Keratinocyte (primary cell): Measurements from ENCODE around the gene RPAIN. TPM values are rescaled to one million over a fixed set of nuclear protein-coding genes. Genes with fewer than 3 reads are reported as not detected.

ENCODE experiments used
- DNase-seq: peaks from one replicate; pipeline ENCODE4 v3.0.0-alpha.2; 2011; ENCODE audit warnings: low read depth, missing footprints, low spot score
- FAIRE-seq: peaks from 2 replicates; lab custom pipeline; 2011; peaks lifted over from hg19 to GRCh38; lab: Jason Lieb, UNC
- H2AFZ ChIP-seq: 2 replicates; pipeline ENCODE4 v1.6.0; 2012; ENCODE audit warnings: low read length, control low read depth, inconsistent platforms; ENCODE audit not compliant: control insufficient read depth
- H3K27ac ChIP-seq: 2 replicates; pipeline ENCODE4 v1.5.1; 2011; ENCODE audit warnings: low read length; ENCODE audit not compliant: control insufficient read depth, insufficient read depth
- H3K27me3 ChIP-seq: 3 replicates; pipeline ENCODE4 v1.6.0; 2011; ENCODE audit warnings: low read length; ENCODE audit not compliant: control insufficient read depth, insufficient read depth; ENCODE audit errors: extremely low read depth
- H3K36me3 ChIP-seq, 2 experiments: 2 replicates in 1 of 2; 3 replicates in 1 of 2; pipeline ENCODE4 v1.5.1; 2011; ENCODE audit warnings: low read length in 2 of 2, mild to moderate bottlenecking in 1 of 2; ENCODE audit not compliant: control insufficient read depth in 2 of 2, insufficient read depth in 2 of 2; ENCODE audit errors: extremely low read depth in 1 of 2
- H3K4me1 ChIP-seq: 3 replicates; pipeline ENCODE4 v1.5.1; 2011; ENCODE audit warnings: low read length; ENCODE audit not compliant: control insufficient read depth, insufficient read depth; ENCODE audit errors: extremely low read depth
- H3K4me2 ChIP-seq: 3 replicates; pipeline ENCODE4 v1.6.0; 2011; ENCODE audit warnings: low read depth, low read length; ENCODE audit not compliant: control insufficient read depth, insufficient read depth; ENCODE audit errors: extremely low read depth
- H3K4me3 ChIP-seq, 3 experiments: fragments of 200-600 bp in 1 of 3; sonication (generic) in 1 of 3; 2 replicates in 2 of 3; 3 replicates in 1 of 3; pipeline ENCODE4 v1.5.1; 2011 to 2016; ENCODE audit warnings: low read length in 3 of 3, mild to moderate bottlenecking in 3 of 3, control low read depth in 2 of 3, inconsistent platforms in 1 of 3, low read depth in 1 of 3, mixed read lengths in 1 of 3, mixed run types in 1 of 3, moderate library complexity in 1 of 3; ENCODE audit not compliant: control insufficient read depth in 2 of 3, insufficient read depth in 2 of 3; ENCODE audit errors: extremely low read depth in 1 of 3
- H3K79me2 ChIP-seq: 2 replicates; pipeline ENCODE4 v1.6.0; 2012; ENCODE audit warnings: low read length; ENCODE audit not compliant: control insufficient read depth, insufficient read depth
- H3K9ac ChIP-seq: 3 replicates; pipeline ENCODE4 v1.6.0; 2011; ENCODE audit warnings: low read length; ENCODE audit not compliant: control insufficient read depth, insufficient read depth; ENCODE audit errors: extremely low read depth
- H3K9me1 ChIP-seq: 3 replicates; pipeline ENCODE4 v1.6.0; 2011; ENCODE audit warnings: low read length; ENCODE audit not compliant: control insufficient read depth, insufficient read depth; ENCODE audit errors: extremely low read depth
- H3K9me3 ChIP-seq: 2 replicates; pipeline ENCODE4 v1.5.1; 2012; ENCODE audit warnings: low read depth, low read length; ENCODE audit not compliant: control insufficient read depth
- H4K20me1 ChIP-seq: 3 replicates; pipeline ENCODE4 v1.6.0; 2011; ENCODE audit warnings: low read length; ENCODE audit not compliant: control insufficient read depth, insufficient read depth; ENCODE audit errors: extremely low read depth
- CTCF ChIP-seq, 3 experiments: IDR thresholded peaks in 1 of 3; conservative IDR thresholded peaks in 1 of 3; optimal IDR thresholded peaks in 1 of 3; 2 replicates in 2 of 3; 3 replicates in 1 of 3; pipeline versions ENCODE3 to v1.5.1; 2011; ENCODE audit warnings: low read length in 3 of 3, mild to moderate bottlenecking in 3 of 3, moderate library complexity in 2 of 3, control low read depth in 1 of 3, inconsistent platforms in 1 of 3; ENCODE audit not compliant: insufficient read depth in 2 of 3; ENCODE audit errors: extremely low read depth in 1 of 3
- EZH2 ChIP-seq: IDR thresholded peaks from one replicate; pipeline ENCODE4 v1.6.1; 2012; ENCODE audit warnings: inconsistent platforms, mild to moderate bottlenecking, low read length, moderate library complexity
- dilution Hi-C: fragments of 300-500 bp; cut with MboI; formaldehyde crosslinking; loops from one replicate; pipeline ENCODE4 v1.7.0; 2020; ENCODE audit warnings: low sequenced_read_pairs; ENCODE audit not compliant: extremely low pct_ligation_motif_present
- polyA plus RNA-seq, 5 experiments: library from polyadenylated mRNA; depleted of rRNA in 3 of 5; stranded (reverse) in 3 of 5; stranded (forward) in 1 of 5; unstranded in 1 of 5; fragments of >200 nt; gene quantifications; 1 replicate in 1 of 5; 2 replicates in 3 of 5; 3 replicates in 1 of 5; pipeline versions ENCODE4 v1.2.1 to v1.2.3, GENCODE V29; 2011 to 2012; ENCODE audit warnings: missing spikeins in 2 of 5, low read depth in 1 of 5, low replicate concordance in 1 of 5

Gene RPAIN
- polyA plus RNA-seq, 1 donor (not counting 4 experiments of a cell fraction or from before 2014, with no cell fraction given), result 22.5 TPM

GRCh38 chr17:5410594-5411272 is 9.2 kb upstream of the RPAIN start:
- Histone ChIP-seq H3K27ac (no peak overlapping the region), H3K4me1 (peaks cover 13% of the 10 kb centered on the region), H3K4me3 (no peak overlapping the region), H3K4me2 (no peak overlapping the region), H3K9me3 (no peaks in the 10 kb centered on the region), H3K36me3 (peaks cover 34 to 44% of the 10 kb centered on the region in 2 experiments), H2AFZ (no peak overlapping the region), H4K20me1 (no peaks in the 10 kb centered on the region), H3K9me1 (peaks cover 3% of the 10 kb centered on the region), H3K27me3 (no peaks in the 10 kb centered on the region), H3K79me2 (peaks cover 20% of the 10 kb centered on the region), H3K9ac (no peak overlapping the region)
- no peak for TF ChIP-seq EZH2
- TF ChIP-seq CTCF (optimal IDR thresholded peaks at IDR 0.05 in 1 of 3, IDR thresholded peaks at IDR 0.05 in 1 of 3, conservative IDR thresholded peaks at IDR 0.05 in 1 of 3; ENCODE audit: extremely low read depth in 1 of 3, insufficient read depth in 2 of 3, low read length in 3 of 3), result no peak
- DNase-seq (no peak), FAIRE-seq (no peak)
- dilution Hi-C loops, result no loop called here

- Histone ChIP-seq H3K9me3 (no peaks in the 10 kb centered on the region), H3K4me3 (no peak overlapping the region), H3K9me1 (peaks cover 3% of the 10 kb centered on the region), H4K20me1 (no peaks in the 10 kb centered on the region), H3K27me3 (no peaks in the 10 kb centered on the region), H3K79me2 (peaks cover 44% of the 10 kb centered on the region), H3K4me1 (peaks cover 22% of the 10 kb centered on the region), H2AFZ (no peak overlapping the region), H3K27ac (peak overlapping the region; percentile 78), H3K36me3 (peaks cover 18 to 34% of the 10 kb centered on the region in 2 experiments), H3K9ac (peak overlapping the region; percentile 57), H3K4me2 (peak overlapping the region; percentile 74)
- dilution Hi-C loops, result no loop called here
- no peak for DNase-seq
- peak; percentile 93 for FAIRE-seq
- TF ChIP-seq EZH2, result no peak
- no peak for TF ChIP-seq CTCF (optimal IDR thresholded peaks at IDR 0.05 in 1 of 3, IDR thresholded peaks at IDR 0.05 in 1 of 3, conservative IDR thresholded peaks at IDR 0.05 in 1 of 3; ENCODE audit: extremely low read depth in 1 of 3, insufficient read depth in 2 of 3, low read length in 3 of 3)
Observed at GRCh38 chr17:5413682-5414081, 6.3 kb upstream of the RPAIN start.
